Measurements from ENCODE around the gene RPUSD4. TPM values are rescaled to one million over a fixed set of nuclear protein-coding genes. Genes with fewer than 3 reads are reported as not detected.

RPUSD4 gene
- total RNA-seq, 2 donors from 2014 or later, result 25.4 to 41.2 TPM

DNA sequence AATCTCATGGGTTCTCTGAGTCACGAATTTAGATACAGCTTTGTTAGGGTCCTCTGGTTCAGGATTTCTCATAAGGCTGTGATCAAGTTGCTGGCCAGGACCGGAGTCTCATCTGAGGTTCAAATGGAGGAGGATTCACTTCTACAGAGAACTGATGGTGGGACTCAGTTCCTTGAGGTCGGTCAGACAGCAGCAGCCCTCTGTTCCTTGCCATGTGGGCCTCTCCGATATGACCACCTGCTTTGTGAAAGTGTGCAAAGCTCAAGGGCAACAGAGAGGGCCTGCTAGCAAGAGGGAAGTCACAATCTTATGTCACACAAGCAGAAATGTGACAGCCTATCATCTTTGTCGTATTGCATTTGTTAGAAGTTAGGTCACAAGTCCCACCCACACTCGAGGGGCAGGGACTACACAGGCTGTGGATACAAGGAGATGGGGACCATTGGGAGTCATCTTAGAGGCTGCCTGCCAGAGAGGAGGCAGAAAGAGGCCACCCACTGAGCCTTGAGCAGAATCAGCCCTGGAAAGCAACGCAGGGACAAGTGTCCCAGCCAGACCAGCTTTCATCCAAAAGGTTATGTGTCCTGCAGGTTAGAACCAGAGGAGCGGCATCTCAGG, 34.5 kb downstream of the RPUSD4 start:
- no peaks in the 10 kb centered on the region for H3K36me3 ChIP-seq (replicated peaks in 1 of 2; ENCODE audit: insufficient read depth in 1 of 2, low read depth in 2 of 2)

DNA sequence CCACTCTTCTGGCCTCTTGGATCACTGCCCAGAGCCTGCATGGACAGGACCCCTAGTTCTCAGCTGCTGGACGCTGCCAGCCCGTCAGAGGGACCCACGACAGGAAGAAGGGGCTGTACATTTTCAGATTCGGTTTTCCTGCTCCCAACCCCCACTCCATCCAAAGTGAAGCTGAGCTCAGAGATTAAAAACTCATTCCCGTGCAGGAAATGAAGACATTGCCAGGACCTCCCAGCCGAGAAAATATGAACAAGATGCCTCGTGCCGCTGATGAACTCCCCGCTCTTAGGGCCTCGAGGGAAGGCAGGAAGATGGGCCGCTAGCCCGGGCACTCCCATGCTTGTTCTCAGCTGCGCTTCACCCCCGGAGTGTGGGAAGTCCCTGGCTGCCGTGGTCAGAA, 36.1 kb downstream of the RPUSD4 start:
- ATAC-seq, result no peak
- intact Hi-C loops (cut with DNase I), result no loop called here

More for the DNA sequence above, 34.5 kb downstream of the RPUSD4 start:
- Histone ChIP-seq H3K27ac (no peak overlapping the region), H3K4me1 (no peaks in the 10 kb centered on the region), H3K9me3 (no peaks in the 10 kb centered on the region), H3K27me3 (no peaks in the 10 kb centered on the region), H3K4me3 (no peak overlapping the region)
- TF ChIP-seq POLR2A (IDR thresholded peaks at IDR 0.05), result no peak
- TF ChIP-seq, protein P1, sequence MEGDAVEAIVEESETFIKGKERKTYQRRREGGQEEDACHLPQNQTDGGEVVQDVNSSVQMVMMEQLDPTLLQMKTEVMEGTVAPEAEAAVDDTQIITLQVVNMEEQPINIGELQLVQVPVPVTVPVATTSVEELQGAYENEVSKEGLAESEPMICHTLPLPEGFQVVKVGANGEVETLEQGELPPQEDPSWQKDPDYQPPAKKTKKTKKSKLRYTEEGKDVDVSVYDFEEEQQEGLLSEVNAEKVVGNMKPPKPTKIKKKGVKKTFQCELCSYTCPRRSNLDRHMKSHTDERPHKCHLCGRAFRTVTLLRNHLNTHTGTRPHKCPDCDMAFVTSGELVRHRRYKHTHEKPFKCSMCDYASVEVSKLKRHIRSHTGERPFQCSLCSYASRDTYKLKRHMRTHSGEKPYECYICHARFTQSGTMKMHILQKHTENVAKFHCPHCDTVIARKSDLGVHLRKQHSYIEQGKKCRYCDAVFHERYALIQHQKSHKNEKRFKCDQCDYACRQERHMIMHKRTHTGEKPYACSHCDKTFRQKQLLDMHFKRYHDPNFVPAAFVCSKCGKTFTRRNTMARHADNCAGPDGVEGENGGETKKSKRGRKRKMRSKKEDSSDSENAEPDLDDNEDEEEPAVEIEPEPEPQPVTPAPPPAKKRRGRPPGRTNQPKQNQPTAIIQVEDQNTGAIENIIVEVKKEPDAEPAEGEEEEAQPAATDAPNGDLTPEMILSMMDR (IDR thresholded peaks at IDR 0.05), result no peak
- WGBS, 2 donors, result 65 to 78% methylated on average over 8 of the region's 8 CpGs
- ATAC-seq (no peak), DNase-seq (no peak)
- intact Hi-C loops (cut with DNase I), result no loop called here

DNA sequence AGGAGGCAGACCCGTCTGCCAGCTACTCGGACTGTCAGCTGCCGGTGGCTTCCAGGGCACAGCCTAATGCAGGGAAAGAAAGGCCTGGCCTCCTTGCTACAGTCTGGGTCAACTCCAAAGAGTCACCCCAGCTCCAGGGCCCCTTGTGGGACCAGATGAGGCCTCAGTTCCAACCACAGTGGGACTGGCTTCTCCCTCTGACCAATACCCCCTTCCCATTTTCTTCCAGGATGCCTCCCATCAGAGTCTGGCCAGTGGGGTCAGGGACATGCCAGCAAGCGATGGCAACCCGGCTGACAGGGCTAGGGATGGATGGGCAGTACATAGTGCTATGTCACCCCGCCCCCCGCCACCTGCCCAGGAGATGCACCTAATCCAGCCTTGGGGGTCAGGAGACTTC, 36.6 kb downstream of the RPUSD4 start:
- no peaks in the 10 kb centered on the region for H3K9me3 ChIP-seq
- intact Hi-C loops (cut with DNase I), result no loop called here
- no peak overlapping the region for H3K4me3 ChIP-seq
- 81 to 90% methylated on average over 5 of the region's 7 CpGs for WGBS, 2 donors
- no peaks in the 10 kb centered on the region for H3K36me3 ChIP-seq (replicated peaks in 1 of 2; ENCODE audit: insufficient read depth in 1 of 2, low read depth in 2 of 2)
- TF ChIP-seq, protein P1 (IDR thresholded peaks at IDR 0.05), result no peak
- no peak for TF ChIP-seq POLR2A (IDR thresholded peaks at IDR 0.05)
- H3K27ac ChIP-seq, result no peak overlapping the region
- ATAC-seq (no peak), DNase-seq (no peak)
- no peaks in the 10 kb centered on the region for H3K27me3 ChIP-seq
- no peaks in the 10 kb centered on the region for H3K4me1 ChIP-seq

More for the DNA sequence above, 36.1 kb downstream of the RPUSD4 start:
- Histone ChIP-seq H3K4me1 (no peaks in the 10 kb centered on the region), H3K27ac (no peak overlapping the region), H3K27me3 (no peaks in the 10 kb centered on the region), H3K36me3 (replicated peaks in 1 of 2; ENCODE audit: insufficient read depth in 1 of 2, low read depth in 2 of 2) (no peaks in the 10 kb centered on the region), H3K9me3 (no peaks in the 10 kb centered on the region), H3K4me3 (no peak overlapping the region)
- peak in 1 of 4 donors; percentile 23 for DNase-seq
- TF ChIP-seq POLR2A (IDR thresholded peaks at IDR 0.05), result no peak
- TF ChIP-seq, protein P1 (IDR thresholded peaks at IDR 0.05), result no peak
- WGBS, 2 donors, result 66 to 70% methylated on average over 14 to 15 of the region's 15 CpGs

DNA sequence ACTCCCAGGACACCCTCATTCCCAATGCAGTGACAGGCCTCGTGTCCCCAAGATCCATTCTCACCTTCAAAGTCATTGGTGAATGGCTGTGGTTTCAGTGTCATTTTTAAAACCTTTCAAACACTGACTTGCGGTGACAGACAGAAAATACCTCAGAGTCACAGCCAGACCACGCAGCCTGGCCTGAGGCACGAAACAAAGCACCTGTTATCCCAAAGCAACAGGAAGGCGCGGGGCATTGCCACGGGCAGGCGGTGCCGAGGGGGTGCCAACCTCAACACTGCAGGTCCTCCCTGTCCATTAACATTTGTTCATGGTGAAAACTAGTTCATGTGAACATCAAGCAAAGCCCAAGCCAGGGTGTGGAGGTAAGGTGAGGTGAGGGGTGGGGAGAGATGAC, 38.2 kb downstream of the RPUSD4 start:
- ATAC-seq, result no peak
- TF ChIP-seq, protein P1 (IDR thresholded peaks at IDR 0.05), result no peak
- no peak for TF ChIP-seq POLR2A (IDR thresholded peaks at IDR 0.05)

DNA sequence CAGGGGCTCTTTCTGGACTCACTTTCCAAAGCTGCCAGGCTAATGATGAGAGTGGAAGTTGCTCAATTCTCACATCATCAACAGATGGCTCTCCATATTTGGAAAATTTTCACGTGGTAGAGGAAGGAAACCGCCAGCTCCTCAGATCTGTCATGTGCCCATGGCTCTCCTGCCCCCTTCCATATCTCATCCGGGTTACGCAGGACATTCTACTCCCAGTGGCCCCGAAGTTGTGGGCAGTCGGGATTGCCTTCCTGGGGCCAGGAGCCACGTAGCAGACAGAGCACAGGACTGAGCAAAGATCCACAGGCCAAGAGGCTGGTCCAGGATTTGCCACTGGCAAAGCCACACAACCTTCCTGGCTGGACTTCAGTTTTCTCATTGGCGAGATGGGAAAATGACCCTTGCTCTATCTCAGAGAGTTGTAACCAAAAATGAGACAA, 38.8 kb downstream of the RPUSD4 start:
- 63 to 69% methylated on average over 8 of the region's 8 CpGs for WGBS, 2 donors
- no peak overlapping the region for H3K4me3 ChIP-seq
- H3K36me3 ChIP-seq (replicated peaks in 1 of 2; ENCODE audit: insufficient read depth in 1 of 2, low read depth in 2 of 2), result no peaks in the 10 kb centered on the region
- ATAC-seq (no peak), DNase-seq (no peak)
- H3K4me1 ChIP-seq, result no peaks in the 10 kb centered on the region
- H3K9me3 ChIP-seq, result no peaks in the 10 kb centered on the region
- intact Hi-C loops (cut with DNase I), result no loop called here
- H3K27me3 ChIP-seq, result no peaks in the 10 kb centered on the region
- no peak for TF ChIP-seq POLR2A (IDR thresholded peaks at IDR 0.05)
- TF ChIP-seq, protein P1 (IDR thresholded peaks at IDR 0.05), result no peak
- H3K27ac ChIP-seq, result no peak overlapping the region

More for the DNA sequence above, 38.2 kb downstream of the RPUSD4 start:
- intact Hi-C loops (cut with DNase I), result no loop called here
- Histone ChIP-seq H3K4me1 (no peaks in the 10 kb centered on the region), H3K9me3 (no peaks in the 10 kb centered on the region), H3K27me3 (no peaks in the 10 kb centered on the region), H3K27ac (no peak overlapping the region), H3K4me3 (no peak overlapping the region), H3K36me3 (replicated peaks in 1 of 2; ENCODE audit: insufficient read depth in 1 of 2, low read depth in 2 of 2) (no peaks in the 10 kb centered on the region)
- 83 to 86% methylated on average over 8 to 9 of the region's 9 CpGs for WGBS, 2 donors
- DNase-seq, result no peak
